K562 treated with DMSO at 1 percent for 24 hours (cell line): ENCODE measurements around the gene KBTBD12. TPM values are rescaled to one million over a fixed set of nuclear protein-coding genes. Genes with fewer than 3 reads are reported as not detected.

ENCODE experiments used
- total RNA-seq: library from RNA; unstranded; fragments of 300-600 nt; gene quantifications from 2 replicates; pipeline ENCODE4 v1.2.3, GENCODE V29; 2022; ENCODE audit warnings: low read depth; ENCODE audit not compliant: insufficient read depth

Gene KBTBD12
- total RNA-seq = not detected in 2 replicates

GRCh38 chr3:127915115-127915936 is at the start of gene KBTBD12:
Gene KBTBD12, plus strand, starts transcription at chr3:127915232. Its CDS starts 7,830 bp downstream, at chr3:127923062.

Other genes starting within 250 kb of the KBTBD12 start
- gene ABTB1, start 242.3 kb upstream of the KBTBD12 start, total RNA-seq = 8.1 and 9.3 TPM in 2 replicates
- gene MGLL, start 92.7 kb upstream of the KBTBD12 start, total RNA-seq = not detected in 2 replicates
- 117 and 119 TPM in 2 replicates for gene SEC61A1, start 137.2 kb downstream of the KBTBD12 start, total RNA-seq
- 43.2 and 44.4 TPM in 2 replicates for gene RUVBL1, start 208.6 kb downstream of the KBTBD12 start, total RNA-seq
- 38.6 and 40.2 TPM in 2 replicates for gene EEFSEC, start 238.2 kb downstream of the KBTBD12 start, total RNA-seq